Measurements from ENCODE around the gene TDRD9.
"Not testable (repeated sequence)": the region's sequence is repeated elsewhere in the genome, so short reads cannot be mapped to it uniquely, and the experiment has no call there.

TDRD9 gene

GRCh38 chr14:103928011-103928890 lies at the start of gene TDRD9:
TDRD9 (plus strand) TSS chr14:103928456; CDS start chr14:103928510, 54 bp downstream.
- DNase-seq, result no peak

- DNase-seq, result no peak
Measured at GRCh38 chr14:103879118-103879569, 49.1 kb upstream of the TDRD9 start.

- peak; percentile 67 for DNase-seq
Measured at GRCh38 chr14:103879570-103880347, 48.5 kb upstream of the TDRD9 start.

- DNase-seq, result peak; percentile 54
Measured at GRCh38 chr14:103880348-103881267, 47.6 kb upstream of the TDRD9 start.

GRCh38 chr14:103881268-103882201 lies 46.7 kb upstream of the TDRD9 start:
- DNase-seq, result no peak

GRCh38 chr14:103882503-103883262 lies 45.6 kb upstream of the TDRD9 start:
- no peak for DNase-seq

GRCh38 chr14:103883263-103883523 lies 45.1 kb upstream of the TDRD9 start:
- no peak for DNase-seq

GRCh38 chr14:103884854-103885253 lies 43.4 kb upstream of the TDRD9 start:
- no peak for DNase-seq

GRCh38 chr14:103885509-103885932 lies 42.7 kb upstream of the TDRD9 start:
- DNase-seq, result no peak

GRCh38 chr14:103886304-103887169 lies 41.7 kb upstream of the TDRD9 start:
- DNase-seq, result no peak

- DNase-seq, result no peak
Measured at GRCh38 chr14:103887170-103887501, 41.1 kb upstream of the TDRD9 start.

- no peak for DNase-seq
Measured at GRCh38 chr14:103887557-103888115, 40.6 kb upstream of the TDRD9 start.

- DNase-seq, result not testable (repeated sequence)
Measured at GRCh38 chr14:103889002-103889312, 39.3 kb upstream of the TDRD9 start.

- DNase-seq, result no peak
Measured at GRCh38 chr14:103889313-103890051, 38.8 kb upstream of the TDRD9 start.

- no peak for DNase-seq
Measured at GRCh38 chr14:103890052-103890371, 38.2 kb upstream of the TDRD9 start.

GRCh38 chr14:103890821-103891666 lies 37.2 kb upstream of the TDRD9 start:
- no peak for DNase-seq

- DNase-seq, result no peak
Measured at GRCh38 chr14:103891667-103892215, 36.5 kb upstream of the TDRD9 start.

- DNase-seq, result no peak
Measured at GRCh38 chr14:103892247-103892646, 36.0 kb upstream of the TDRD9 start.
